Adipocyte (in vitro differentiated cells): ENCODE results near the gene VSX1.

Experiments used
- DNase-seq: peaks from one replicate; pipeline ENCODE4 v3.0.0-alpha.2; 2015; ENCODE audit warnings: low read depth
- H3K27me3 ChIP-seq: replicated peaks from 2 replicates; pipeline ENCODE4 v1.7.0; 2013; ENCODE audit warnings: mild to moderate bottlenecking, low read length, moderate library complexity; ENCODE audit not compliant: control insufficient read depth, insufficient read depth
- H3K36me3 ChIP-seq: 2 replicates; pipeline ENCODE4 v1.7.0; 2013; ENCODE audit warnings: low read length, mild to moderate bottlenecking, moderate library complexity; ENCODE audit not compliant: control insufficient read depth, insufficient read depth, severe bottlenecking
- H3K4me1 ChIP-seq: 2 replicates; pipeline ENCODE4 v1.7.0; 2013; ENCODE audit warnings: mild to moderate bottlenecking, low read length, moderate library complexity; ENCODE audit not compliant: control insufficient read depth, insufficient read depth
- H3K4me3 ChIP-seq: 2 replicates; pipeline ENCODE4 v1.7.0; 2013; ENCODE audit warnings: mild to moderate bottlenecking, low read length, moderate library complexity
- H3K9ac ChIP-seq: 2 replicates; pipeline ENCODE4 v1.7.0; 2013; ENCODE audit warnings: mild to moderate bottlenecking, low read length, moderate library complexity
- H3K9me3 ChIP-seq: 2 replicates; pipeline ENCODE4 v1.7.0; 2013; ENCODE audit warnings: mild to moderate bottlenecking, low read length, moderate library complexity; ENCODE audit not compliant: control insufficient read depth

VSX1 gene

GRCh38 chr20:25032478-25033264, 49.3 kb downstream of the VSX1 start:
- DNase-seq = no peak
- H3K9me3 ChIP-seq = no peaks in the 10 kb centered on the region
- H3K36me3 ChIP-seq = peaks cover 5% of the 10 kb centered on the region
- no peaks in the 10 kb centered on the region for H3K27me3 ChIP-seq
- peak overlapping the region; percentile 33 for H3K9ac ChIP-seq
- H3K4me1 ChIP-seq = peaks cover 25% of the 10 kb centered on the region
- no peak overlapping the region for H3K4me3 ChIP-seq

- no peaks in the 10 kb centered on the region for H3K27me3 ChIP-seq
- H3K9ac ChIP-seq = no peak overlapping the region
- no peak overlapping the region for H3K4me3 ChIP-seq
- H3K9me3 ChIP-seq = no peaks in the 10 kb centered on the region
- H3K4me1 ChIP-seq = peaks cover 22% of the 10 kb centered on the region
- no peak for DNase-seq
- peaks cover 5% of the 10 kb centered on the region for H3K36me3 ChIP-seq
Observed at GRCh38 chr20:25032065-25032477, 49.9 kb downstream of the VSX1 start.

- H3K9me3 ChIP-seq = no peaks in the 10 kb centered on the region
- peaks cover 5% of the 10 kb centered on the region for H3K36me3 ChIP-seq
- no peaks in the 10 kb centered on the region for H3K27me3 ChIP-seq
- H3K4me1 ChIP-seq = peaks cover 22% of the 10 kb centered on the region
- H3K9ac ChIP-seq = no peak overlapping the region
- no peak for DNase-seq
- no peak overlapping the region for H3K4me3 ChIP-seq
Observed at GRCh38 chr20:25031241-25031640, 50.7 kb downstream of the VSX1 start.

GRCh38 chr20:25030649-25031207, 51.2 kb downstream of the VSX1 start:
- no peak for DNase-seq

GRCh38 chr20:25030007-25030648, 51.8 kb downstream of the VSX1 start:
- H3K36me3 ChIP-seq = peaks cover 5% of the 10 kb centered on the region
- peaks cover 16% of the 10 kb centered on the region for H3K4me1 ChIP-seq
- no peaks in the 10 kb centered on the region for H3K27me3 ChIP-seq
- DNase-seq = no peak
- no peak overlapping the region for H3K4me3 ChIP-seq
- H3K9me3 ChIP-seq = no peaks in the 10 kb centered on the region
- H3K9ac ChIP-seq = no peak overlapping the region

More at GRCh38 chr20:25030649-25031207, 51.2 kb downstream of the VSX1 start:
- H3K36me3 ChIP-seq = peaks cover 5% of the 10 kb centered on the region
- H3K27me3 ChIP-seq = no peaks in the 10 kb centered on the region
- no peak overlapping the region for H3K4me3 ChIP-seq
- peaks cover 17% of the 10 kb centered on the region for H3K4me1 ChIP-seq
- H3K9ac ChIP-seq = no peak overlapping the region
- H3K9me3 ChIP-seq = no peaks in the 10 kb centered on the region

GRCh38 chr20:25025986-25026605, 55.8 kb downstream of the VSX1 start:
- H3K9me3 ChIP-seq = no peaks in the 10 kb centered on the region
- no peaks in the 10 kb centered on the region for H3K4me1 ChIP-seq
- peaks cover 17% of the 10 kb centered on the region for H3K36me3 ChIP-seq
- no peak overlapping the region for H3K4me3 ChIP-seq
- no peaks in the 10 kb centered on the region for H3K27me3 ChIP-seq
- DNase-seq = no peak
- H3K9ac ChIP-seq = no peak overlapping the region
